GM18951 (cell line): ENCODE measurements around the gene TRRAP.

Experiments
- POLR2A ChIP-seq: IDR thresholded peaks from 4 replicates; pipeline ENCODE4 v1.6.1; 2011; ENCODE audit warnings: mild to moderate bottlenecking; ENCODE audit not compliant: insufficient read length, insufficient read depth; ENCODE audit errors: extremely low read depth
- in situ Hi-C: fragments of 300-500 bp; cut with MboI; formaldehyde crosslinking; loops from one replicate; pipeline ENCODE4 v1.12.0; 2022; ENCODE audit warnings: low sequenced_read_pairs, mixed read lengths, inconsistent platforms; ENCODE audit not compliant: unreplicated experiment

The TRRAP gene

GRCh38 chr7:98852826-98853225, 25.5 kb upstream of the TRRAP start:
- in situ Hi-C loops, result no loop called here
- no peak for TF ChIP-seq POLR2A

- in situ Hi-C loops, result no loop called here
These were observed 22.5 kb upstream of the TRRAP start for GRCh38 chr7:98855610-98856422.

GRCh38 chr7:98860071-98860470, 18.3 kb upstream of the TRRAP start:
- in situ Hi-C loops, result no loop called here
- no peak for TF ChIP-seq POLR2A

More at GRCh38 chr7:98855610-98856422, 22.5 kb upstream of the TRRAP start:
- no peak for TF ChIP-seq POLR2A

GRCh38 chr7:98862203-98862602, 16.1 kb upstream of the TRRAP start:
- in situ Hi-C loops, result no loop called here
- TF ChIP-seq POLR2A, result no peak

GRCh38 chr7:98862716-98863420, 15.5 kb upstream of the TRRAP start:
- no peak for TF ChIP-seq POLR2A
- in situ Hi-C loops, result no loop called here

GRCh38 chr7:98863601-98864000, 14.7 kb upstream of the TRRAP start:
- TF ChIP-seq POLR2A, result no peak
- in situ Hi-C loops, result no loop called here

GRCh38 chr7:98864731-98865453, 13.4 kb upstream of the TRRAP start:
- TF ChIP-seq POLR2A, result no peak
- in situ Hi-C loops, result no loop called here

GRCh38 chr7:98866351-98866750, 12.0 kb upstream of the TRRAP start:
- in situ Hi-C loops, result no loop called here
- TF ChIP-seq POLR2A, result no peak

GRCh38 chr7:98866765-98867164, 11.6 kb upstream of the TRRAP start:
- in situ Hi-C loops, result no loop called here
- TF ChIP-seq POLR2A, result no peak

GRCh38 chr7:98868450-98868849, 9.9 kb upstream of the TRRAP start:
- in situ Hi-C loops, result no loop called here
- no peak for TF ChIP-seq POLR2A

- TF ChIP-seq POLR2A, result no peak
- in situ Hi-C loops, result no loop called here
These were observed 9.2 kb upstream of the TRRAP start for GRCh38 chr7:98869027-98869596.

- in situ Hi-C loops, result no loop called here
- TF ChIP-seq POLR2A, result no peak
These were observed 8.7 kb upstream of the TRRAP start, which contains the start of gene TMEM130 for GRCh38 chr7:98869597-98870120. Gene TMEM130, minus strand, starts transcription at chr7:98870014. Its CDS starts 153 bp downstream, at chr7:98869861.

GRCh38 chr7:98870121-98870651, 8.1 kb upstream of the TRRAP start:
- in situ Hi-C loops, result no loop called here
- no peak for TF ChIP-seq POLR2A
